Forelimb muscle (tissue), 1 donor: ENCODE data around the gene IL4R. TPM values are rescaled to one million over a fixed set of nuclear protein-coding genes. Genes with fewer than 3 reads are reported as not detected.
"Not testable (repeated sequence)": the region's sequence is repeated elsewhere in the genome, so short reads cannot be mapped to it uniquely, and the experiment has no call there.

ENCODE experiments used
- DNase-seq: peaks from one replicate; pipeline ENCODE4 v3.0.0-alpha.2; 2013; ENCODE audit warnings: low read depth
- polyA plus RNA-seq: library from polyadenylated mRNA; unstranded; fragments of 120-200 nt; gene quantifications from one replicate; pipeline ENCODE4 v1.2.1, GENCODE V29; 2013; ENCODE audit not compliant: insufficient read length

The IL4R gene
- polyA plus RNA-seq, 1 donor = 9.8 TPM

- not testable (repeated sequence) for DNase-seq
These were observed 15.8 kb downstream of the IL4R start for GRCh38 chr16:27329376-27330079.

- DNase-seq = no peak
These were observed 16.8 kb downstream of the IL4R start for GRCh38 chr16:27330542-27330941.

- no peak for DNase-seq
These were observed 18.3 kb downstream of the IL4R start for GRCh38 chr16:27332105-27332504.

GRCh38 chr16:27333104-27333503 is 19.3 kb downstream of the IL4R start:
- no peak for DNase-seq

- no peak for DNase-seq
These were observed 19.8 kb downstream of the IL4R start for GRCh38 chr16:27333549-27333948.

GRCh38 chr16:27334192-27334764 is 20.5 kb downstream of the IL4R start:
- DNase-seq = no peak

GRCh38 chr16:27334838-27335237 is 21.1 kb downstream of the IL4R start:
- no peak for DNase-seq

- DNase-seq = no peak
These were observed 21.7 kb downstream of the IL4R start for GRCh38 chr16:27335349-27336053.

GRCh38 chr16:27337024-27337423 is 23.2 kb downstream of the IL4R start:
- no peak for DNase-seq

- DNase-seq = no peak
These were observed 25.4 kb downstream of the IL4R start for GRCh38 chr16:27339180-27339579.

- DNase-seq = no peak
These were observed 26.9 kb downstream of the IL4R start for GRCh38 chr16:27340654-27341053.

- no peak for DNase-seq
These were observed 27.8 kb downstream of the IL4R start for GRCh38 chr16:27341549-27341948.

GRCh38 chr16:27341971-27342370 is 28.2 kb downstream of the IL4R start:
- DNase-seq = no peak

- no peak for DNase-seq
These were observed 30.9 kb downstream of the IL4R start for GRCh38 chr16:27344721-27345120.

GRCh38 chr16:27345201-27345600 is 31.4 kb downstream of the IL4R start:
- DNase-seq = no peak

GRCh38 chr16:27346819-27347218 is 33.0 kb downstream of the IL4R start:
- no peak for DNase-seq

- DNase-seq = no peak
These were observed 34.3 kb downstream of the IL4R start for GRCh38 chr16:27347930-27348685.

- no peak for DNase-seq
These were observed 35.5 kb downstream of the IL4R start for GRCh38 chr16:27349276-27349675.

GRCh38 chr16:27350006-27350405 is 36.2 kb downstream of the IL4R start:
- DNase-seq = no peak

- no peak for DNase-seq
These were observed 38.2 kb downstream of the IL4R start for GRCh38 chr16:27351989-27352388.

GRCh38 chr16:27353853-27354252 is 40.1 kb downstream of the IL4R start:
- DNase-seq = no peak

GRCh38 chr16:27355610-27356009 is 41.8 kb downstream of the IL4R start:
- DNase-seq = no peak
